Measurements from ENCODE around the gene NUBP1.

The NUBP1 gene

GRCh38 chr16:10806698-10807097 is 63.1 kb downstream of the NUBP1 start:
- no peak overlapping the region for H3K4me3 ChIP-seq (ENCODE audit: low read depth, low read length)
- no peaks in the 10 kb centered on the region for H3K36me3 ChIP-seq
- no peaks in the 10 kb centered on the region for H3K27me3 ChIP-seq
- no peak for TF ChIP-seq CTCF (IDR thresholded peaks at IDR 0.05; ENCODE audit: low read depth, low read length)
- H3K9me3 ChIP-seq = no peaks in the 10 kb centered on the region; the same call in 1 of the 2 replicates
- no peak for DNase-seq
- no peaks in the 10 kb centered on the region for H3K4me1 ChIP-seq

- Histone ChIP-seq H3K4me3 (ENCODE audit: low read depth, low read length) (no peak overlapping the region), H3K36me3 (no peaks in the 10 kb centered on the region), H3K9me3 (no peaks in the 10 kb centered on the region; the same call in 1 of the 2 replicates), H3K4me1 (no peaks in the 10 kb centered on the region), H3K27me3 (no peaks in the 10 kb centered on the region)
- TF ChIP-seq CTCF (IDR thresholded peaks at IDR 0.05; ENCODE audit: low read depth, low read length) = no peak
- DNase-seq = no peak
Observed at GRCh38 chr16:10808218-10808617, 64.6 kb downstream of the NUBP1 start.

- no peak for TF ChIP-seq CTCF (IDR thresholded peaks at IDR 0.05; ENCODE audit: low read depth, low read length)
- Histone ChIP-seq H3K9me3 (no peaks in the 10 kb centered on the region; the same call in 1 of the 2 replicates), H3K4me3 (ENCODE audit: low read depth, low read length) (no peak overlapping the region), H3K27me3 (no peaks in the 10 kb centered on the region), H3K36me3 (no peaks in the 10 kb centered on the region), H3K4me1 (no peaks in the 10 kb centered on the region)
- no peak for DNase-seq
Observed at GRCh38 chr16:10808850-10809249, 65.2 kb downstream of the NUBP1 start.

- TF ChIP-seq CTCF (IDR thresholded peaks at IDR 0.05; ENCODE audit: low read depth, low read length) = no peak
Observed at GRCh38 chr16:10809706-10810105, 66.1 kb downstream of the NUBP1 start.

GRCh38 chr16:10812312-10813098 is 68.9 kb downstream of the NUBP1 start:
- no peak for TF ChIP-seq CTCF (IDR thresholded peaks at IDR 0.05; ENCODE audit: low read depth, low read length)
- Histone ChIP-seq H3K27me3 (no peaks in the 10 kb centered on the region), H3K4me3 (ENCODE audit: low read depth, low read length) (no peak overlapping the region), H3K4me1 (no peaks in the 10 kb centered on the region), H3K9me3 (no peaks in the 10 kb centered on the region; the same call in 1 of the 2 replicates), H3K36me3 (no peaks in the 10 kb centered on the region)
- no peak for DNase-seq

More at GRCh38 chr16:10809706-10810105, 66.1 kb downstream of the NUBP1 start:
- Histone ChIP-seq H3K4me3 (ENCODE audit: low read depth, low read length) (no peak overlapping the region), H3K4me1 (no peaks in the 10 kb centered on the region), H3K36me3 (no peaks in the 10 kb centered on the region), H3K9me3 (no peaks in the 10 kb centered on the region; the same call in 1 of the 2 replicates), H3K27me3 (no peaks in the 10 kb centered on the region)
- DNase-seq = no peak

- Histone ChIP-seq H3K36me3 (no peaks in the 10 kb centered on the region), H3K27me3 (no peaks in the 10 kb centered on the region), H3K9me3 (no peaks in the 10 kb centered on the region; the same call in 1 of the 2 replicates), H3K4me3 (ENCODE audit: low read depth, low read length) (no peak overlapping the region), H3K4me1 (no peaks in the 10 kb centered on the region)
- no peak for TF ChIP-seq CTCF (IDR thresholded peaks at IDR 0.05; ENCODE audit: low read depth, low read length)
- DNase-seq = no peak
Observed at GRCh38 chr16:10813099-10813455, 69.4 kb downstream of the NUBP1 start.

Data from BE2C (cell line).